Psoas muscle (tissue), 8 donors: ENCODE data around the gene EID2B. TPM values are rescaled to one million over a fixed set of nuclear protein-coding genes. Genes with fewer than 3 reads are reported as not detected.

ENCODE experiments used
- ATAC-seq, 4 donors: fragments of 200-7000 bp; cut with Tn5 transposase; one replicate each; pipeline ENCODE4 v1.9.1; 2020; ENCODE audit warnings: moderate library complexity in 3 of 4, mild to moderate bottlenecking in 2 of 4
- DNase-seq, 2 donors: peaks; one replicate each; pipeline ENCODE4 v3.0.0-alpha.2; 2020
- H3K27ac ChIP-seq: fragments of 200-600 bp; one replicate; pipeline ENCODE4 v1.8.0; 2022
- H3K27me3 ChIP-seq, 3 donors: fragments of 200-600 bp in 1 of 3; one replicate each; pipeline versions ENCODE4 v1.6.1 to v1.8.0; 2013 to 2022; ENCODE audit warnings: low read length in 2 of 3, mild to moderate bottlenecking in 2 of 3, moderate library complexity in 1 of 3; ENCODE audit not compliant: insufficient read depth in 3 of 3
- H3K36me3 ChIP-seq, 2 donors: fragments of 200-600 bp in 1 of 2; one replicate each; pipeline versions ENCODE4 v1.6.1 to v1.8.0; 2013 to 2022; ENCODE audit warnings: low read depth in 1 of 2, mild to moderate bottlenecking in 1 of 2, moderate library complexity in 1 of 2; ENCODE audit not compliant: insufficient read depth in 1 of 2
- H3K4me1 ChIP-seq: fragments of 200-600 bp; one replicate; pipeline ENCODE4 v1.8.0; 2022
- H3K4me3 ChIP-seq: fragments of 200-600 bp; one replicate; pipeline ENCODE4 v1.8.0; 2022; ENCODE audit warnings: mild to moderate bottlenecking
- H3K9me3 ChIP-seq: fragments of 200-600 bp; one replicate; pipeline ENCODE4 v1.8.0; 2022
- CTCF ChIP-seq: fragments of 200-600 bp; IDR thresholded peaks from one replicate; pipeline ENCODE4 v1.8.0; 2022; ENCODE audit warnings: antibody characterized with exemption
- WGBS, 3 donors: extraction: QIAGEN DNeasy Blood & Tissue Kit; methylation state at CpG; one replicate each; pipeline versions ENCODE4 v1.1.6 to v1.1.7; 2013; 5-methylcytosine and 5-hydroxymethylcytosine counted together
- intact Hi-C, 2 donors: fragments of 100-400 bp; cut with DNase I; formaldehyde crosslinking; loops; one replicate each; pipeline versions ENCODE4 v1.11.0 to v1.14.2; 2022
- polyA plus RNA-seq, 3 donors: library from polyadenylated mRNA; stranded (reverse); fragments of 200-250 nt; gene quantifications; one replicate each; pipeline ENCODE4 v1.2.3, GENCODE V29; 2013
- total RNA-seq, 4 donors: library from RNA; stranded (reverse); fragmentation: NEBNext Ultra II Directional in 2 of 4; extraction: Animal tissue kit (Norgen Biotek cat#: 25700) in 2 of 4; gene quantifications; one replicate each; pipeline versions ENCODE4 v1.2.1 to v1.2.4, GENCODE V29; 2021 to 2023
- donor health status: healthy with polysubstance abuse.
- donor health status: DM: no; HTN: no; CAD: no; lungs with moderate emphysema.
- donor health status: Bipolar disorder and iron deficiency.
- donor health status: healthy.
- donor health status: DM: yes; HTN: yes; CAD: no.
- donor health status: DM: no; HTN: no; CAD: no.
- donor health status: DM: no; HTN: no; CAD: no.
- donor health status: DM: yes; HTN: yes; CAD: no.

EID2B gene
- total and polyA plus RNA-seq, 7 donors: 0.71 to 9.0 (median 1.7) TPM

- DNase-seq (peak; percentile 95 to 98), ATAC-seq (peak; percentile 99)
- TF ChIP-seq CTCF: peak; percentile 83
- peaks cover 21% of the 10 kb centered on the region for H3K4me1 ChIP-seq
- 0% methylated on average over 46 to 84 of the region's 84 CpGs for WGBS, 3 donors
- no peaks in the 10 kb centered on the region for H3K27me3 ChIP-seq
- H3K9me3 ChIP-seq: no peaks in the 10 kb centered on the region
- no peaks in the 10 kb centered on the region for H3K36me3 ChIP-seq
- H3K27ac ChIP-seq: peak within 1 kb of the TSS; percentile 91
- intact Hi-C loops: loop anchor here (10.0 kb wide), 2 partner anchors 95 to 195 kb away; partner anchors contain the start of genes SUPT5H (in 2 of the 2) and SAMD4B (in 1 of the 2)
- H3K4me3 ChIP-seq: peak within 1 kb of the TSS; percentile 92
Observed at GRCh38 chr19:39539518-39540332, 7.1 kb upstream of the EID2B start, which contains the start of gene EID2. TSS of gene EID2 (minus strand) at chr19:39540161. CDS start at chr19:39540079, 82 bp downstream.

DNA sequence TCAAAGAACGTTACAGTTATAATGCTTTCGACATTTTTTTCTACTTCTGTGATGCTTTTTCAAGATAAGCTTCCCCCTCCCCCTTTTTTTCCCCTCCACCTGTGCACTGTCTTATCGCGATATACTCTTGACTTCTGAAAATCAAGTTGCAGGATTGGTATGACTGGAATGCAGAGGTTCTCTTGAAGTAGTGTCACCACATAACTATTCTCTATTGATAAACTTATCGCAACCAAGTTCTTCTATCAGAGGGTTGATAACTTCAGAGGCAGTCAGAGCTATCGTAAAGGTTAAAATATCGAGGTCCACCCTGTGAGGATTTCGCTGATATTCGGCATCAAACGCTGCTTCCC lies 6.5 kb upstream of the EID2B start:
- no peaks in the 10 kb centered on the region for H3K9me3 ChIP-seq
- WGBS, 3 donors: 5% methylated on average over 10 of the region's 10 CpGs

GRCh38 chr19:39533791-39534190 lies 1.1 kb upstream of the EID2B start:
- Histone ChIP-seq H3K27me3 (no peaks in the 10 kb centered on the region), H3K4me1 (peaks cover 25% of the 10 kb centered on the region), H3K9me3 (no peaks in the 10 kb centered on the region), H3K36me3 (no peaks in the 10 kb centered on the region), H3K4me3 (no peak overlapping the region), H3K27ac (no peak overlapping the region)
- no peak for TF ChIP-seq CTCF
- ATAC-seq (no peak), DNase-seq (no peak)
- intact Hi-C loops: loop anchor here (2.0 to 10.0 kb wide), 5 partner anchors 36 to 191 kb away; partner anchors contain the start of genes SAMD4B (in 2 of the 2), SUPT5H (in 2 of the 2) and DLL3 (in 1 of the 2)
- WGBS, 3 donors: 57 to 71% (median 67%) methylated on average over 3 of the region's 3 CpGs

More for the DNA sequence above, 6.5 kb upstream of the EID2B start:
- Histone ChIP-seq H3K4me3 (peak overlapping the region; percentile 92), H3K27ac (peak overlapping the region; percentile 91), H3K27me3 (no peaks in the 10 kb centered on the region), H3K4me1 (peaks cover 21% of the 10 kb centered on the region), H3K36me3 (no peaks in the 10 kb centered on the region)
- intact Hi-C loops: loop anchor here (10.0 kb wide), 2 partner anchors 94 to 194 kb away; partner anchors contain the start of genes SUPT5H (in 2 of the 2) and SAMD4B (in 1 of the 2)
- no peak for TF ChIP-seq CTCF
- no peak for DNase-seq
- no peak for ATAC-seq

DNA sequence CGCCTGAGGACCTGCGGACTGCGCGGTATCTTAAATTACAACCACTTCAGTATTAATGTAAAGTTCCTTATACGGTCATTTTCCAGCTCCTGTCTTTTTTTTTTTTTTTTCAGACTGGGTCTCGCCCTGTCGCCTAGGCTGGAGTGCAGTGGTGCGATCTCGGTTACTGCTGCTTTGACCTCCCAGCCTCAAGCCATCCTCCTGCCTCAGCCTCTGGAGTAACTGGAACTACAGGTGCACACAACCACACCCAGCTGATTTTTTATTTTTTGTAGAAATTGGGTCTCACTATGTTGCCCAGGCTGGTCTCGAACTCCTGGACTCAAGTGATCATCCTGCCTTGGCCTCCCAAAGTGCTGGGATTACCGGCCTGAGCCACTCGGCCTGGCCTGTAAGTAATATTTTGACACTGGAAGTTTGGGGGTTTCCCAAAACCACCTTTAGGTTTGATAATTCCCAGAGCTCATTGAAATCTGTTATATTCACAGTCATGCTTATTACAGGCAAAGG lies 406 bp upstream of the EID2B start:
- no peak for DNase-seq
- Histone ChIP-seq H3K36me3 (no peaks in the 10 kb centered on the region), H3K4me3 (peak overlapping the region; percentile 86), H3K4me1 (peaks cover 18% of the 10 kb centered on the region), H3K27ac (peak overlapping the region; percentile 71), H3K9me3 (no peaks in the 10 kb centered on the region), H3K27me3 (no peaks in the 10 kb centered on the region)
- 15 to 25% (median 17%) methylated on average over 12 of the region's 12 CpGs for WGBS, 3 donors
- peak in 2 of 4 donors; percentile 3 to 36 for ATAC-seq
- no peak for TF ChIP-seq CTCF
- intact Hi-C loops: loop anchor here (2.0 to 10.0 kb wide), 5 partner anchors 36 to 191 kb away; partner anchors contain the start of genes SAMD4B (in 2 of the 2), SUPT5H (in 2 of the 2) and DLL3 (in 1 of the 2)
